ENCODE results near the gene AKAP12. TPM values are rescaled to one million over a fixed set of nuclear protein-coding genes. Genes with fewer than 3 reads are reported as not detected.
A peak's percentile ranks its signal among the peaks of the same experiment; 100 is the strongest.

AKAP12 gene
- total and polyA plus RNA-seq, 2 donors from 2014 or later = 10.2 to 84.6 TPM

GRCh38 chr6:151388236-151388635 lies 148.5 kb downstream of the AKAP12 start:
- H3K36me3 ChIP-seq (ENCODE audit: control insufficient read depth in 2 of 3, insufficient read depth in 3 of 3, low read length in 3 of 3) = peaks cover 0 to 3% (median 0%) of the 10 kb centered on the region in 3 donors
- no peaks in the 10 kb centered on the region for H3K27me3 ChIP-seq (ENCODE audit: control insufficient read depth, insufficient read depth, low read length)
- intact Hi-C loops (cut with DNase I) = no loop called here
- no peak for DNase-seq
- H3K4me1 ChIP-seq (ENCODE audit: control insufficient read depth in 2 of 3, insufficient read depth in 2 of 3, low read depth in 1 of 3, low read length in 3 of 3) = peaks cover 3 to 22% (median 9%) of the 10 kb centered on the region in 3 donors
- H3K9me3 ChIP-seq (ENCODE audit: control insufficient read depth in 2 of 3, insufficient read depth in 1 of 3, low read length in 3 of 3) = no peaks in the 10 kb centered on the region
- no peak for FAIRE-seq
- no peak overlapping the region for H3K4me3 ChIP-seq (ENCODE audit: low read length in 3 of 3)
- H3K27ac ChIP-seq (ENCODE audit: low read depth in 2 of 2, low read length in 2 of 2) = no peak overlapping the region
- TF ChIP-seq CTCF (IDR thresholded peaks at IDR 0.05; ENCODE audit: borderline replicate concordance, extremely low read depth, insufficient read depth) = no peak
- no peak overlapping the region for H3K9ac ChIP-seq (ENCODE audit: low read length in 3 of 3)

- intact Hi-C loops (cut with DNase I) = no loop called here
- Histone ChIP-seq H3K27ac (ENCODE audit: low read depth in 2 of 2, low read length in 2 of 2) (peak overlapping the region; percentile 94 to 98), H3K4me3 (ENCODE audit: low read length in 3 of 3) (peak overlapping the region; percentile 65 to 88 (median 83)), H3K27me3 (ENCODE audit: control insufficient read depth, insufficient read depth, low read length) (no peaks in the 10 kb centered on the region), H3K36me3 (ENCODE audit: control insufficient read depth in 2 of 3, insufficient read depth in 3 of 3, low read length in 3 of 3) (peaks cover 0 to 3% (median 0%) of the 10 kb centered on the region in 3 donors), H3K4me1 (ENCODE audit: control insufficient read depth in 2 of 3, insufficient read depth in 2 of 3, low read depth in 1 of 3, low read length in 3 of 3) (peaks cover 3 to 30% (median 14%) of the 10 kb centered on the region in 3 donors), H3K9ac (ENCODE audit: low read length in 3 of 3) (peak overlapping the region; percentile 71 to 92 (median 79)), H3K9me3 (ENCODE audit: control insufficient read depth in 2 of 3, insufficient read depth in 1 of 3, low read length in 3 of 3) (no peaks in the 10 kb centered on the region)
- no peak for TF ChIP-seq CTCF (IDR thresholded peaks at IDR 0.05; ENCODE audit: borderline replicate concordance, extremely low read depth, insufficient read depth)
- FAIRE-seq = no peak
- no peak for DNase-seq
These were observed 149.3 kb downstream of the AKAP12 start for GRCh38 chr6:151388997-151389617.

- FAIRE-seq = no peak
- intact Hi-C loops (cut with DNase I) = no loop called here
- H3K4me1 ChIP-seq (ENCODE audit: control insufficient read depth in 2 of 3, insufficient read depth in 2 of 3, low read depth in 1 of 3, low read length in 3 of 3) = peaks cover 3 to 31% (median 14%) of the 10 kb centered on the region in 3 donors
These were observed 150.0 kb downstream of the AKAP12 start for GRCh38 chr6:151389618-151390275.

More at GRCh38 chr6:151389618-151390275, 150.0 kb downstream of the AKAP12 start:
- H3K9ac ChIP-seq (ENCODE audit: low read length in 3 of 3) = peak overlapping the region; percentile 71 to 92 (median 79)
- H3K9me3 ChIP-seq (ENCODE audit: control insufficient read depth in 2 of 3, insufficient read depth in 1 of 3, low read length in 3 of 3) = no peaks in the 10 kb centered on the region
- H3K27me3 ChIP-seq (ENCODE audit: control insufficient read depth, insufficient read depth, low read length) = no peaks in the 10 kb centered on the region
- no peak for TF ChIP-seq CTCF (IDR thresholded peaks at IDR 0.05; ENCODE audit: borderline replicate concordance, extremely low read depth, insufficient read depth)
- H3K36me3 ChIP-seq (ENCODE audit: control insufficient read depth in 2 of 3, insufficient read depth in 3 of 3, low read length in 3 of 3) = peaks cover 0 to 3% (median 0%) of the 10 kb centered on the region in 3 donors
- DNase-seq = peak in 4 of 5 donors; percentile 74 to 89 (median 87)
- H3K4me3 ChIP-seq (ENCODE audit: low read length in 3 of 3) = peak overlapping the region; percentile 65 to 88 (median 83)
- peak overlapping the region; percentile 94 to 98 for H3K27ac ChIP-seq (ENCODE audit: low read depth in 2 of 2, low read length in 2 of 2)

Data from kidney (tissue), 14 donors.